Measurements from ENCODE around the gene SLC35F3.

Gene SLC35F3

DNA sequence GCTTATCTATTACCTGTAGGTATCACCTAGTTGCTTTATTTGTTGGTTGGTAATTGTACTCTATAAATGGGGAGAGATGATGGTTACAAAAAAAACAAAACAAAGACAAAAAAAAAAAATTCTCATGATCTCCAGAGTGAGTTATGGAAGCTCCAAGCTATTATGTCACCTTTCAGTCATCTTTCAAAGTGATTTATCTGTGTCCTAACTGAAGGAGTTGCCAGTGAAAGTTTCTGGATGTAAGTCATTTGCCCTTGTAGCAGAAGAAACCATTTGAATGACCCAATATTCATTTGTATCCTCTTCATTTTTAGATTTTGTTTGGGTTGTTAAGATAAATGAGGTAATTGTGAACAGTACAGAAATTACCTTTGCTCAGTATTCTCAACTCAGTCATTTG is 3.6 kb downstream of the SLC35F3 start:
- TF ChIP-seq, protein P1, sequence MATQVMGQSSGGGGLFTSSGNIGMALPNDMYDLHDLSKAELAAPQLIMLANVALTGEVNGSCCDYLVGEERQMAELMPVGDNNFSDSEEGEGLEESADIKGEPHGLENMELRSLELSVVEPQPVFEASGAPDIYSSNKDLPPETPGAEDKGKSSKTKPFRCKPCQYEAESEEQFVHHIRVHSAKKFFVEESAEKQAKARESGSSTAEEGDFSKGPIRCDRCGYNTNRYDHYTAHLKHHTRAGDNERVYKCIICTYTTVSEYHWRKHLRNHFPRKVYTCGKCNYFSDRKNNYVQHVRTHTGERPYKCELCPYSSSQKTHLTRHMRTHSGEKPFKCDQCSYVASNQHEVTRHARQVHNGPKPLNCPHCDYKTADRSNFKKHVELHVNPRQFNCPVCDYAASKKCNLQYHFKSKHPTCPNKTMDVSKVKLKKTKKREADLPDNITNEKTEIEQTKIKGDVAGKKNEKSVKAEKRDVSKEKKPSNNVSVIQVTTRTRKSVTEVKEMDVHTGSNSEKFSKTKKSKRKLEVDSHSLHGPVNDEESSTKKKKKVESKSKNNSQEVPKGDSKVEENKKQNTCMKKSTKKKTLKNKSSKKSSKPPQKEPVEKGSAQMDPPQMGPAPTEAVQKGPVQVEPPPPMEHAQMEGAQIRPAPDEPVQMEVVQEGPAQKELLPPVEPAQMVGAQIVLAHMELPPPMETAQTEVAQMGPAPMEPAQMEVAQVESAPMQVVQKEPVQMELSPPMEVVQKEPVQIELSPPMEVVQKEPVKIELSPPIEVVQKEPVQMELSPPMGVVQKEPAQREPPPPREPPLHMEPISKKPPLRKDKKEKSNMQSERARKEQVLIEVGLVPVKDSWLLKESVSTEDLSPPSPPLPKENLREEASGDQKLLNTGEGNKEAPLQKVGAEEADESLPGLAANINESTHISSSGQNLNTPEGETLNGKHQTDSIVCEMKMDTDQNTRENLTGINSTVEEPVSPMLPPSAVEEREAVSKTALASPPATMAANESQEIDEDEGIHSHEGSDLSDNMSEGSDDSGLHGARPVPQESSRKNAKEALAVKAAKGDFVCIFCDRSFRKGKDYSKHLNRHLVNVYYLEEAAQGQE (IDR thresholded peaks at IDR 0.05; ENCODE audit: insufficient read depth in 1 of 2, low read depth in 2 of 2, low read length in 2 of 2) = no peak

DNA sequence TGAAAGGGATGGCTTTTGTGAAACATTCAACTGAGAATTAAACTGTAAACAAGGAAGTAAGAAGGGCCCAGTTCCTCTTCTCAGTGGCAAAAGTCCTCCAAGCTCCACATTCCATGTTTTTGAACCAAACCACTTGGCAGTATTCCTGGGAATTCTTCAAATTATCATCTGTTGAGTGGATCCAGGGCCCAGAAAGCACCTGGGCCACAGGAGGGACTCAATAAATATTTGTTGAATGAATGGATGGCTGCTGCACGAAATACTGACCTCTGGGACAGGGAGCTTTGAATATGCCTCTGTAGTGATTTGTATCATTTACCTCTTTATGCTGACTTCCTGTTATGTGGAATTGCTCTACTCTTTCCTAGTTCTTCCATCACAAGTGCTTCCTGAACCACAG is 4.7 kb downstream of the SLC35F3 start:
- TF ChIP-seq POLR2AphosphoS5 (IDR thresholded peaks at IDR 0.05; ENCODE audit: low read depth, low read length) (no peak), TAF1 (IDR thresholded peaks at IDR 0.05; ENCODE audit: borderline replicate concordance, insufficient read depth, low read length) (no peak), FOXP2 (optimal IDR thresholded peaks at IDR 0.05; ENCODE audit: borderline replicate concordance, extremely low read depth, extremely low read length, insufficient read depth) (no peak), SIN3A (IDR thresholded peaks at IDR 0.05; ENCODE audit: borderline replicate concordance, insufficient read depth, low read length) (no peak)
- TF ChIP-seq, protein P1 (IDR thresholded peaks at IDR 0.05; ENCODE audit: insufficient read depth in 1 of 2, low read depth in 2 of 2, low read length in 2 of 2) = no peak

DNA sequence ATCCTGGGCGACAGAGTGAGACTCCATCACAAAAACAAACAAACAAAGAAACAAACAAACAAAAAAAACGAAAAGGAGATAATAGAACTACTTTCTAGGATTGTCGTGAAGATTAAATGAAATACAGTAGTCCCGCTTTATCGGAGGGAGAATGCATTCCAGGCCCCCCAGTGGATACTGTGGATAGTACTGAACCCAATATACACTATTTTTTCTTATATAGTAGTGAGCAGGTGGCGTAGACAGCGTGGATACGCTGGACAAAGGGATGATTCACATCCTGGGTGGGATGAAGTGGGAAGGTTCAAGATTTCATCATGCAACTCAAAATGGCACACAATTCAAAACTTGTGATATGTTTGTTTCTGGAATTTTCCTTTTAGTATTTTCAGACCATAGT is 8.0 kb downstream of the SLC35F3 start:
- TF ChIP-seq, protein P1 (IDR thresholded peaks at IDR 0.05; ENCODE audit: insufficient read depth in 1 of 2, low read depth in 2 of 2, low read length in 2 of 2) = no peak
- no peak for TF ChIP-seq FOXP2 (optimal IDR thresholded peaks at IDR 0.05; ENCODE audit: borderline replicate concordance, extremely low read depth, extremely low read length, insufficient read depth)
- TF ChIP-seq SIN3A (IDR thresholded peaks at IDR 0.05; ENCODE audit: borderline replicate concordance, insufficient read depth, low read length) = no peak
- TF ChIP-seq POLR2AphosphoS5 (IDR thresholded peaks at IDR 0.05; ENCODE audit: low read depth, low read length) = no peak
- no peak for TF ChIP-seq TAF1 (IDR thresholded peaks at IDR 0.05; ENCODE audit: borderline replicate concordance, insufficient read depth, low read length)

DNA sequence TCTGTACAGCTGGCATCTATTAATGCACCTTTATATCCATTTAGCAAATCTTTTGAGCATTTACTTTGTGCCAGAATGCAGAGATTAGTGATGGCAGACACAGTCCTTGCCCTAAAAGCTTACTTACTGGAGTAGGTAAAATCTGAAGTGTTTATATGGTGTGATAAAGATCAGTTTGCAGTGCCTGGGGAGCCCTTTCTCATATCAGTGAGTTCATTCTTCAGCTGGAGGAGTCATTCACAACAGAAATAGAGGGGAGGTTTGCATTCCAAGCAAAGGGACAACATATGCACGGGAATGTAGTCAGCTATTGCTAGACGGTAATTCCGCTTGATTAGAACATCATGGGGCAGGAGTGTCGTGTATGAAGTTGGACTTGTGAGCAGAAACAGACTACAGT is 8.4 kb downstream of the SLC35F3 start:
- TF ChIP-seq POLR2AphosphoS5 (IDR thresholded peaks at IDR 0.05; ENCODE audit: low read depth, low read length) (no peak), SIN3A (IDR thresholded peaks at IDR 0.05; ENCODE audit: borderline replicate concordance, insufficient read depth, low read length) (no peak), TAF1 (IDR thresholded peaks at IDR 0.05; ENCODE audit: borderline replicate concordance, insufficient read depth, low read length) (no peak), FOXP2 (optimal IDR thresholded peaks at IDR 0.05; ENCODE audit: borderline replicate concordance, extremely low read depth, extremely low read length, insufficient read depth) (no peak)
- TF ChIP-seq, protein P1 (IDR thresholded peaks at IDR 0.05; ENCODE audit: insufficient read depth in 1 of 2, low read depth in 2 of 2, low read length in 2 of 2) = no peak

DNA sequence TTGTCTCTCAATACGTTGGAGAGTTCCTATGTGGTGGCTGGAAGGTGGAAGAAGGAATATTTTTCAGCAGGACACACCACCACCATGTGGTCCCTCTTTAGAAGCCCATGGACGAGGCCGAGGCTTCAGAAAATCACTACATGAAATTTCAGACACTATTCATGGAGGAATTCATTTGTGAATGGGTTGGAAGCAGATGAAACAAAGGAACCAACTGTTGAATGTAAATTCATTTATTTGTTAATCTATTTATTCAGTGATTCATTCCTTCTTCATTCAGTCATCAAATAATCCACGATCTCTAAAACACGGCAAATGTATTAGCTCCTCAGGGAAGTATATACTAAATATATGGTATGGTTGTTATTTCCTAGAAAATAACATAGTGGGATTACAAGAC is 12.2 kb downstream of the SLC35F3 start:
- TF ChIP-seq, protein P1 (IDR thresholded peaks at IDR 0.05; ENCODE audit: insufficient read depth in 1 of 2, low read depth in 2 of 2, low read length in 2 of 2) = no peak
- TF ChIP-seq SIN3A (IDR thresholded peaks at IDR 0.05; ENCODE audit: borderline replicate concordance, insufficient read depth, low read length) (no peak), FOXP2 (optimal IDR thresholded peaks at IDR 0.05; ENCODE audit: borderline replicate concordance, extremely low read depth, extremely low read length, insufficient read depth) (no peak), TAF1 (IDR thresholded peaks at IDR 0.05; ENCODE audit: borderline replicate concordance, insufficient read depth, low read length) (no peak), POLR2AphosphoS5 (IDR thresholded peaks at IDR 0.05; ENCODE audit: low read depth, low read length) (no peak)

All from PFSK-1 (cell line).